Stimulated activated naive B cell treated with anti-CD40 and anti-IgM and Interleukin-4, amounts not matched to agents 10 μg/mL and 1 μg/mL and 100 μg/mL, for 72 hours (primary cell): ENCODE measurements around the gene NKD2.

Experiments used
- ATAC-seq, 2 donors: fragments of 150-1000 bp; cut with Tn5 transposase; replicated peaks; 2 replicates each; pipeline ENCODE4 v1.10.0; 2021; ENCODE audit warnings: moderate library complexity in 1 of 2
- DNase-seq: peaks from one replicate; pipeline ENCODE4 v3.0.0; 2021
- H3K27ac Mint-ChIP-seq: one replicate; pipeline ENCODE4 v1.8.0; 2022; ENCODE audit warnings: mild to moderate bottlenecking, mixed read lengths
- H3K27me3 Mint-ChIP-seq, 2 donors: one replicate each; pipeline ENCODE4 v1.8.0; 2022; ENCODE audit warnings: mixed read lengths in 2 of 2
- H3K36me3 Mint-ChIP-seq, 2 donors: one replicate each; pipeline ENCODE4 v1.8.0; 2022; ENCODE audit warnings: mixed read lengths in 2 of 2, mild to moderate bottlenecking in 1 of 2
- H3K4me1 Mint-ChIP-seq, 2 donors: one replicate each; pipeline ENCODE4 v1.8.0; 2022; ENCODE audit warnings: mixed read lengths in 2 of 2, mild to moderate bottlenecking in 1 of 2
- H3K4me3 Mint-ChIP-seq, 2 donors: one replicate each; pipeline ENCODE4 v1.8.0; 2022; ENCODE audit warnings: mild to moderate bottlenecking in 2 of 2, mixed read lengths in 2 of 2, moderate library complexity in 1 of 2
- H3K9me3 Mint-ChIP-seq, 2 donors: one replicate each; pipeline ENCODE4 v1.8.0; 2022; ENCODE audit warnings: mixed read lengths in 2 of 2, mild to moderate bottlenecking in 1 of 2

Gene NKD2

DNA sequence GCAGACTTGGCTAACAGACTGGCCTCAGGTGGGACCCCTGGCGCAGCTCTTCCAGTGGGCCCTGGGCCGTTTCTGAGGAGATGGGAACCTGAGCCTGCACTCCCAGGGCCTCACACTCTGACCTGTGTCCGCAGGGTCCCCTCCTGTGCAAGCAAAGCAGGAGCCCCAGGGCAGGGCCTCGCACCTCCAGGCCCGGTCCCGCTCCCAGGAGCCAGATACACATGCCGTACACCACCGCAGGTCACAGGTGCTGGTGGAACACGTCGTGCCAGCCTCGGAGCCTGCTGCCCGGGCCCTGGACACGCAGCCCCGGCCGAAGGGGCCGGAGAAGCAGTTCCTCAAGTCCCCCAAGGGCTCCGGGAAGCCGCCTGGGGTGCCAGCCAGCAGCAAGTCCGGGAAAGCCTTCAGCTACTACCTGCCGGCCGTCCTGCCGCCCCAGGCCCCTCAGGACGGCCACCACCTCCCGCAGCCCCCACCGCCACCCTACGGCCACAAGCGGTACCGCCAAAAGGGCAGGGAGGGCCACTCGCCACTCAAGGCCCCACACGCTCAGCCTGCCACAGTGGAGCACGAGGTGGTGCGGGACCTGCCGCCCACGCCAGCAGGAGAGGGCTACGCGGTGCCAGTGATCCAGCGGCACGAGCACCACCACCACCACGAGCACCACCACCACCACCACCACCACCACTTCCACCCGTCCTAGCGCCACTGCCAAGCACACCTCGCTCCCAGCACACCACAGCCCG lies 29.2 kb downstream of the NKD2 start:
- peaks cover 20 to 21% of the 10 kb centered on the region in 2 donors for H3K9me3 Mint-ChIP-seq
- ATAC-seq = no peak
- H3K27me3 Mint-ChIP-seq = peaks cover 28 to 34% of the 10 kb centered on the region in 2 donors
- H3K36me3 Mint-ChIP-seq = peaks cover 4 to 5% of the 10 kb centered on the region in 2 donors
- H3K27ac Mint-ChIP-seq = no peak overlapping the region
- no peak overlapping the region for H3K4me3 Mint-ChIP-seq
- peaks cover 3 to 10% of the 10 kb centered on the region in 2 donors for H3K4me1 Mint-ChIP-seq
- DNase-seq = no peak

DNA sequence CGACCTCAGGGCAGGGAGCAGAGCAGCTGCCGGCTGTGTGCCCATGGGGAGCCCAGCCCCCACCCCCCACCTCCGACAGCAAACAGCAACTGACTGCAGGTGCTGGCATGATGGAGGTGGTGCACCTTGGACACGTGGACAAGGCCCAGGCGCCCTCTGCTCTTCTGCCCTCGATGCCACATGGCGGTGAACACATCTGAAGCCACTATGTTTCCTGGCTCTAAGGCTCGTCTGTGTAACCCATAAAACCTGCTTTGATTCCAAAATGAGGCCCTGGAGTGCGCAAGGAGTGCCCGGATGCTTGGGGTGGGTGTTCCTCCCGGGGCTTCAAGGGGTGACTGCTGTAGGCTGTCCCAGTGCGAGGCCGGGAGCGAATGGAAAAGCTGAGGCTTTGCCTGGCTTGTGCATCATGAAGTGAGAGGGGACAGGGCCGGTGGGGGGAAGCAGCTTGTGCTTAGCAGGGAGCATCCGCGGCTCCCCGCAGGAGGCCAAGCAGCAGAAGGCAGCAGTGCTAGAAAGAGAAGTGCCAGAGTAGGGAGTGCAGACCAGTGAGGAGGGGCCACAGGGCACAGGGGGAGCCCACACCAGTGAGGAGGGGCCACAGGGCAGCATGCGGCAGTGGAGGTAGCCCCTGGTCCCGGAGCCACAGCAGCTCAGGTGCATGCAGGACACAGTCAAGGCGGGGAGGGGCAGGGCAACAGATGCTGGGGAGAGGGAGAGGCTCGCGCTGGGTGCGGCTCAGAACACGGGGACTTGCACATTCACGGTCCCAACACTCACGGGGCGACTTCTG lies 30.0 kb downstream of the NKD2 start:
- no peak overlapping the region for H3K4me3 Mint-ChIP-seq
- ATAC-seq = no peak
- no peak overlapping the region for H3K27ac Mint-ChIP-seq
- peaks cover 28 to 29% of the 10 kb centered on the region in 2 donors for H3K9me3 Mint-ChIP-seq
- peaks cover 9 to 17% of the 10 kb centered on the region in 2 donors for H3K4me1 Mint-ChIP-seq
- peaks cover 6 to 7% of the 10 kb centered on the region in 2 donors for H3K36me3 Mint-ChIP-seq
- DNase-seq = no peak
- H3K27me3 Mint-ChIP-seq = peaks cover 34 to 38% of the 10 kb centered on the region in 2 donors

- peaks cover 35 to 38% of the 10 kb centered on the region in 2 donors for H3K27me3 Mint-ChIP-seq
- ATAC-seq = no peak
- no peak for DNase-seq
- H3K27ac Mint-ChIP-seq = no peak overlapping the region
- H3K36me3 Mint-ChIP-seq = peaks cover 6 to 7% of the 10 kb centered on the region in 2 donors
- peaks cover 9 to 17% of the 10 kb centered on the region in 2 donors for H3K4me1 Mint-ChIP-seq
- H3K9me3 Mint-ChIP-seq = peaks cover 33 to 34% of the 10 kb centered on the region in 2 donors
- no peak overlapping the region for H3K4me3 Mint-ChIP-seq
Measured at GRCh38 chr5:1039210-1039548, 30.6 kb downstream of the NKD2 start.

DNA sequence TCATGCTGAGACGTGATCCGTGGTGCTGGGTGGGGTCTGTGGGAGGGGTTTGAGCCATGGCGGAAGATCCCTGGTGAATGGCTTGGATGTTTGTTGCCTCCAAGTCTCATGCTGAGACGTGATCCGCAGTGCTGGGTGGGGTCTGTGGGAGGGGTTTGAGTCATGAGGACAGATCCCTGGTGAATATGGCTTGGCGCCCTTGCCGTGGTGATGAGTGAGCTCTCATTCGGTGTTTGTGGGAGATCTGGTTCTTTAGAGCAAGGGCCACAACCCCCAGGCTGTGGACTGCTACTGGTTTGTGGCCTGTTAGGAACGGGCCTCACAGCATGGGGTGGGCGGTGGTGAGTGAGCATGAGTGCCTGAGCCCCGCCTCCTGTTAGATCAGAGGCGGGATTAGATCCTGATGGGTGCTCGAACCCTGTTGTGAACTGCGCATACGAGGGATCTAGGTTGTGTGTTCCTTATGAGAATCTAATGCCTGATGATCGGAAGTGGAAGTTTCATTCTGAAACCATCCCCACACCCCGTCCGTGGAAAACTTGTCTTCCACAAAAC lies 31.2 kb downstream of the NKD2 start:
- Mint-ChIP-seq H3K27me3 (peaks cover 39 to 41% of the 10 kb centered on the region in 2 donors), H3K4me3 (no peak overlapping the region), H3K27ac (no peak overlapping the region), H3K4me1 (peaks cover 9 to 22% of the 10 kb centered on the region in 2 donors), H3K9me3 (peaks cover 39 to 40% of the 10 kb centered on the region in 2 donors), H3K36me3 (peaks cover 6 to 8% of the 10 kb centered on the region in 2 donors)
- DNase-seq = no peak
- no peak for ATAC-seq

GRCh38 chr5:1040571-1040970 lies 32.0 kb downstream of the NKD2 start:
- H3K27ac Mint-ChIP-seq = no peak overlapping the region
- ATAC-seq = no peak

GRCh38 chr5:1041225-1042143 lies 32.9 kb downstream of the NKD2 start:
- Mint-ChIP-seq H3K9me3 (peaks cover 56 to 57% of the 10 kb centered on the region in 2 donors), H3K36me3 (peaks cover 9 to 16% of the 10 kb centered on the region in 2 donors), H3K27ac (peak overlapping the region; percentile 6), H3K27me3 (peaks cover 33 to 37% of the 10 kb centered on the region in 2 donors), H3K4me3 (no peak overlapping the region), H3K4me1 (peaks cover 9 to 21% of the 10 kb centered on the region in 2 donors)
- no peak for DNase-seq
- ATAC-seq = peak in 1 of 2 donors; percentile 25

More at GRCh38 chr5:1040571-1040970, 32.0 kb downstream of the NKD2 start:
- Mint-ChIP-seq H3K4me3 (no peak overlapping the region), H3K9me3 (peaks cover 47 to 48% of the 10 kb centered on the region in 2 donors), H3K27me3 (peaks cover 33 to 38% of the 10 kb centered on the region in 2 donors), H3K4me1 (peaks cover 9 to 21% of the 10 kb centered on the region in 2 donors), H3K36me3 (peaks cover 9 to 12% of the 10 kb centered on the region in 2 donors)
- DNase-seq = no peak

DNA sequence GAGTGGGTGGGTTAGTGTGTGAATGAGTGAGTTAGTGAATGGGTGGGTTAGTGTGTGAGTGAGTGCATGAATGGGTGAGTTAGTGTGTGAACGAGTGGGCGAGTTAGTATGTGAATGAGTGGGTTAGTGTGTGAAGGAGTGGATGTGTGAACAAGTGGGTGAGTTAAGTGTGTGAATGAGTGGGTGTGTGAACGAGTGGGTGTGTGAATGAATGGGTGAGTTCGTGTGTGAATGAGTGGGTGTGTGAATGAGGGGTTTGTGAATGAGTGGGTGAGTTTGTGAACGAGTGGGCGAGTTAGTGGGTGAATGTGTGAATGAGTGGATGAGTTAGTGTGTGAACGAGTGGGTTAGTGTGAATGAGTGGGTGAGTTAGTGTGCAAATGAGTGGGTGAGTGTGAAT lies 34.0 kb downstream of the NKD2 start:
- no peak for ATAC-seq
- Mint-ChIP-seq H3K27me3 (peaks cover 33% of the 10 kb centered on the region in 2 donors), H3K9me3 (peaks cover 68 to 69% of the 10 kb centered on the region in 2 donors), H3K4me3 (peak overlapping the region in 1 of 2 donors; percentile 4), H3K36me3 (peaks cover 9 to 18% of the 10 kb centered on the region in 2 donors), H3K4me1 (peaks cover 10 to 21% of the 10 kb centered on the region in 2 donors), H3K27ac (peak overlapping the region; percentile 2)
- no peak for DNase-seq

- Mint-ChIP-seq H3K4me3 (no peak overlapping the region), H3K27me3 (peaks cover 33% of the 10 kb centered on the region in 2 donors), H3K27ac (no peak overlapping the region), H3K4me1 (peaks cover 16 to 21% of the 10 kb centered on the region in 2 donors), H3K36me3 (peaks cover 9 to 20% of the 10 kb centered on the region in 2 donors), H3K9me3 (peaks cover 74 to 76% of the 10 kb centered on the region in 2 donors)
- ATAC-seq = no peak
- DNase-seq = no peak
Measured at GRCh38 chr5:1043327-1043726, 34.7 kb downstream of the NKD2 start.

- peaks cover 16 to 21% of the 10 kb centered on the region in 2 donors for H3K4me1 Mint-ChIP-seq
- ATAC-seq = no peak
- no peak for DNase-seq
- peaks cover 8 to 23% of the 10 kb centered on the region in 2 donors for H3K36me3 Mint-ChIP-seq
- no peak overlapping the region for H3K4me3 Mint-ChIP-seq
- no peak overlapping the region for H3K27ac Mint-ChIP-seq
- H3K27me3 Mint-ChIP-seq = peaks cover 30 to 33% of the 10 kb centered on the region in 2 donors
- H3K9me3 Mint-ChIP-seq = peaks cover 76 to 79% of the 10 kb centered on the region in 2 donors
Measured at GRCh38 chr5:1044117-1044516, 35.5 kb downstream of the NKD2 start.

DNA sequence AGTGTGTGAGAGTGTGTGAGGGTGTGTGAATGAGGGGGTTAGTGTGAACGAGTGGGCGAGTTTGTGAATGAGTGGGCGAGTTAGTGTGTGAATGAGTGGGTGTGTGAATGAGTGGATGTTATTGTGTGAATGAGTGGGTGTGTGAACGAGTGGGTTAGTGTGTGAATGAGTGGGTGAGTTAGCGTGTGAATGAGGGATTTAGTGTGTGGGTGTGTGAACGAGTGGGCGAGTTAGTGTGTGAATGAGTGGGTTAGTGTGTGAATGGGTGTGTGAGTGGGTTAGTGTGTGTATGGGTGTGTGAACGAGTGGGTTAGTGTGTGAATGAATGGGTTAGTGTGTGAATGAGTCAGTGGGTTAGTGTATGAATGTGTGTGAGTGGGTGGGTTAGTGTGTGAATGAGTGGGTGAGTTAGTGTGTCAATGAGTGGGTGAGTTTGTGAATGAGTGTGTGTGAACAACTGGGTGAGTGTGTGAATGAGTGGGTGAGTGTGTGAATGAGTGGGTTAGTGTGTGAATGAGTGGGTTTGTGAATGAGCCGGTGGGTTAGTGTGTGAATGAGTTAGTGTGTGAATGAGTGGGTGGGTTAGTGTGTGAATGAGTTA lies 37.5 kb downstream of the NKD2 start:
- Mint-ChIP-seq H3K9me3 (peaks cover 74 to 76% of the 10 kb centered on the region in 2 donors), H3K27me3 (peaks cover 30% of the 10 kb centered on the region in 2 donors), H3K36me3 (peaks cover 6 to 23% of the 10 kb centered on the region in 2 donors), H3K4me1 (peaks cover 16 to 21% of the 10 kb centered on the region in 2 donors), H3K27ac (no peak overlapping the region), H3K4me3 (no peak overlapping the region)
- ATAC-seq = no peak
- no peak for DNase-seq

GRCh38 chr5:1047332-1047965 lies 38.8 kb downstream of the NKD2 start:
- H3K36me3 Mint-ChIP-seq = peaks cover 12 to 26% of the 10 kb centered on the region in 2 donors
- ATAC-seq = no peak
- H3K27me3 Mint-ChIP-seq = peaks cover 16 to 21% of the 10 kb centered on the region in 2 donors
- H3K4me3 Mint-ChIP-seq = no peak overlapping the region
- peaks cover 60 to 62% of the 10 kb centered on the region in 2 donors for H3K9me3 Mint-ChIP-seq
- no peak overlapping the region for H3K27ac Mint-ChIP-seq
- H3K4me1 Mint-ChIP-seq = peaks cover 16% of the 10 kb centered on the region in 2 donors
- no peak for DNase-seq

- Mint-ChIP-seq H3K36me3 (peaks cover 12 to 19% of the 10 kb centered on the region in 2 donors), H3K27ac (no peak overlapping the region), H3K4me1 (peaks cover 9% of the 10 kb centered on the region in 2 donors), H3K27me3 (peaks cover 8 to 13% of the 10 kb centered on the region in 2 donors), H3K4me3 (no peak overlapping the region), H3K9me3 (peaks cover 52 to 54% of the 10 kb centered on the region in 2 donors)
- no peak for ATAC-seq
- DNase-seq = no peak
Measured at GRCh38 chr5:1048162-1048721, 39.6 kb downstream of the NKD2 start.
